ENCODE results near the gene CXCL14. TPM values are rescaled to one million over a fixed set of nuclear protein-coding genes. Genes with fewer than 3 reads are reported as not detected.

Gene CXCL14
- total RNA-seq, 1 donor from 2014 or later: not detected

- intact Hi-C loops (cut with micrococcal nuclease): no loop called here
Observed at GRCh38 chr5:135596788-135597187, 18.0 kb upstream of the CXCL14 start.

GRCh38 chr5:135596157-135596763 is 17.5 kb upstream of the CXCL14 start:
- intact Hi-C loops (cut with micrococcal nuclease): no loop called here

GRCh38 chr5:135594416-135594960 is 15.7 kb upstream of the CXCL14 start:
- intact Hi-C loops (cut with micrococcal nuclease): no loop called here

- intact Hi-C loops (cut with micrococcal nuclease): no loop called here
Observed at GRCh38 chr5:135593886-135594285, 15.1 kb upstream of the CXCL14 start.

GRCh38 chr5:135593141-135593540 is 14.3 kb upstream of the CXCL14 start:
- intact Hi-C loops (cut with micrococcal nuclease): no loop called here

GRCh38 chr5:135592312-135593045 is 13.7 kb upstream of the CXCL14 start:
- intact Hi-C loops (cut with micrococcal nuclease): no loop called here

GRCh38 chr5:135591277-135591676 is 12.5 kb upstream of the CXCL14 start:
- intact Hi-C loops (cut with micrococcal nuclease): no loop called here

- intact Hi-C loops (cut with micrococcal nuclease): no loop called here
Observed at GRCh38 chr5:135589152-135589551, 10.4 kb upstream of the CXCL14 start.

- intact Hi-C loops (cut with micrococcal nuclease): no loop called here
Observed at GRCh38 chr5:135587721-135588663, 9.2 kb upstream of the CXCL14 start.

- intact Hi-C loops (cut with micrococcal nuclease): no loop called here
Observed at GRCh38 chr5:135584918-135585317, 6.1 kb upstream of the CXCL14 start.

- intact Hi-C loops (cut with micrococcal nuclease): no loop called here
Observed at GRCh38 chr5:135584276-135584675, 5.5 kb upstream of the CXCL14 start.

- intact Hi-C loops (cut with micrococcal nuclease): no loop called here
Observed at GRCh38 chr5:135582099-135582781, 3.4 kb upstream of the CXCL14 start.

- intact Hi-C loops (cut with micrococcal nuclease): no loop called here
Observed at GRCh38 chr5:135578305-135578684, 496 bp downstream of the CXCL14 start.

GRCh38 chr5:135577421-135577820 is 1.4 kb downstream of the CXCL14 start:
- intact Hi-C loops (cut with micrococcal nuclease): no loop called here

- intact Hi-C loops (cut with micrococcal nuclease): no loop called here
Observed at GRCh38 chr5:135576075-135576599, 2.7 kb downstream of the CXCL14 start.

- intact Hi-C loops (cut with micrococcal nuclease): no loop called here
Observed at GRCh38 chr5:135574493-135574892, 4.3 kb downstream of the CXCL14 start.

GRCh38 chr5:135571902-135572301 is 6.9 kb downstream of the CXCL14 start:
- intact Hi-C loops (cut with micrococcal nuclease): no loop called here

GRCh38 chr5:135571066-135571609 is 7.7 kb downstream of the CXCL14 start:
- intact Hi-C loops (cut with micrococcal nuclease): no loop called here

- intact Hi-C loops (cut with micrococcal nuclease): no loop called here
Observed at GRCh38 chr5:135570453-135570764, 8.4 kb downstream of the CXCL14 start.

GRCh38 chr5:135569755-135570452 is 8.9 kb downstream of the CXCL14 start:
- intact Hi-C loops (cut with micrococcal nuclease): no loop called here

All from T-helper 1 cell treated with Interleukin-12 subunit alpha and Interleukin-12 subunit beta and Interleukin-4 antibody, amounts not matched to agents 30 ng/mL and 1 ng/mL, for 36 hours (primary cell).